ENCODE data around the gene ADAMTS17.

Gene ADAMTS17

DNA sequence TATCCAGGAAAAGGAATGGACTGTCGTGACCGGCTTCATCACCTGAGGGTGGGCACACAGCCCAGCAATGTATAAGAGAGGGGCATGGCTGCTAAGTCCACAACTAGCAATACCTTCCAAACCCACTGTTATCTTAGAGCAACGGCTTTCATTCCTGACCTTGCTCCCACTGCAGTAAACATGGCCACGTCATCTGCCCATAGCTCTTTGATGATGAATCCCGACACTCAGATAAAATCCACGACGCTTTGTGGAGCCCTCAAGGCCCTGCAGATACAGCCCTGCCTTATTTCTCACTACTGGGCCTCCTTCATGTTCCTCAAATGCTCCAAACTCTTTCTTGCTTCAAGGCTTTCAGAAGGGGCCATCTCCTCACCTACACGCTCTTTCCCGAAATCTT, 114.0 kb downstream of the ADAMTS17 start:
- H3K27ac ChIP-seq: no peak overlapping the region
- no peak for DNase-seq (ENCODE audit: low read depth, low spot score)

DNA sequence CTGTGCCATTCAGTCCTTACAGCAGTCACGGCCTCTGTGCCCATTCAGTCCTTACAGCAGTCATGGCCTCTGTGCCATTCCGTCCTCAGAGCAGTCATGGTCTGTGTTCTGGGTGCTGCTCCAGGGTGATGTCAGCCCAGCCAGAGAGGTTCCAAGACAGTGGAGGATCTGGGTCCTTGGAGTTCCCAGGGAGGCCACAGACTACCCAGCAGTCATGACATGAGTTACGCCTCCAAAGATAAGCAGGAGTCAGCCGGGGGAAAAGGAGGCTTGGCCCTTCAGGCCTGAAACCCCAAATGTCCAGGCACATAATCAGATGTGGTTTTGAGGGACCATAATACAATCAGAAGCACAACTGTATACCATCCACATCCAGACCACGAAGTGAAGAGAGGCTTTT, 115.7 kb downstream of the ADAMTS17 start:
- DNase-seq (ENCODE audit: low read depth, low spot score): no peak
- H3K27ac ChIP-seq: no peak overlapping the region

DNA sequence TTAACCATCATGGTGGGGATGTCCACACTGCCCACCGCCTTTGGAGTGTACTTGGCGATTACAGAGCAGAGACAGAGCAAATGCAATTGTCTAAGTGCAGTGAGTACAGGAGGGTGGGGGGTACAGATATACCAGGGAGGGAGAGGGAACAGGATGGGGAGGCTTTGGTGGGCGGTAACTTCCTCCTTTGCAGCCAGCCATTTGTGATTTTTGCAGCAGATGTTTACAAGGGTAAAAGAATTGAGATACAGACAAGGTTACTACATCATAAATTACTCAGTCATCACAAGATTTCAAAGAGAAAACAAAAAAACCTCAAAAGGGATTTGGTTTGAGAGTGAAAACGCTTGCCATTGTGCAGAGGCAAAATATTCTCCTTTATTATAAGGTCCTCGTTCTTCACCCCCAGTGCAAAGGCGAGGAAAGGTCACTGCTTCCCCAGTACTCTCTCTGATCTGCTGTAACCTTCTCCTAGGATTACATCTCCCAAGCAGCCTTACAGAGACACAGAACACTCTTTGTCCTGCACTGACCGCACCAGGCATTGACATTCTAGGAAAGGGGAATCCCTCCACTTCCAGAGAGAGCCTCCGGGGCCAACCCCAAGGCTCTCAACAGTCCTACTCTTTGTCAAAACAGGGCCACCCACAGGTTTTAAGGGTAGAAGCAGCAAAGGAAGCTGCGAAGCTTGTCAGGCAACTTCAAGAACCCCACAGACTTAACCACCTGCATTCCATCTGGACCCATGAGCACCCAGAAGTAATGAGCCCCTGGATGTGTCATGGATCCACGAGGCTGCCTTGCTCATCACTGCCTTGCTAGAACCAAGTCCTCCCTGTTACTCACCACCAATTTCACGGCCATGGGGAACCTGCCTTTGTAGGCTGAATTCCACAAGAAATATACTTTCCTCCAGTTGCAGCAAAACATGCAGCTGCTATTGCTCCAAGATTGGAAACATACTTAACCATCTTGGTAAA, 117.3 kb downstream of the ADAMTS17 start:
- DNase-seq (ENCODE audit: low read depth, low spot score): peak; percentile 90
- no peak overlapping the region for H3K27ac ChIP-seq

DNA sequence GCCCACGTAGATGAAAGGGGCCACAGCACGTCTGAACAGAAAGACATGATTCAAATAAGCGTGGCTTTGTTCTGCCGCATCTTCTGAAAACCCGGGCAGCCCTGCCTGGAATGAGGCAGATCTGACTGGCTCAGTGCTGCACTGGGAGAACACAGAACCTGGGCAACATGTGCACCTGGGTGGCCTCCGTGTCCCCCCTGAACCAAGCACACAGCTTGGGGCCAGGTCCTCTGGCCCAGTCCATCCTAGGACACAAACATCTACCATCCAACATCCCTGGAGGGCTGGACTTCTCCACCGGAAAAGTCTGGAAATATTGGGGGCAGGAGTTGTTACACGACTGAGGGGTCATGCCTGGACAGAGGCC, 119.4 kb downstream of the ADAMTS17 start:
- DNase-seq (ENCODE audit: low read depth, low spot score): no peak
- H3K27ac ChIP-seq: no peak overlapping the region

DNA sequence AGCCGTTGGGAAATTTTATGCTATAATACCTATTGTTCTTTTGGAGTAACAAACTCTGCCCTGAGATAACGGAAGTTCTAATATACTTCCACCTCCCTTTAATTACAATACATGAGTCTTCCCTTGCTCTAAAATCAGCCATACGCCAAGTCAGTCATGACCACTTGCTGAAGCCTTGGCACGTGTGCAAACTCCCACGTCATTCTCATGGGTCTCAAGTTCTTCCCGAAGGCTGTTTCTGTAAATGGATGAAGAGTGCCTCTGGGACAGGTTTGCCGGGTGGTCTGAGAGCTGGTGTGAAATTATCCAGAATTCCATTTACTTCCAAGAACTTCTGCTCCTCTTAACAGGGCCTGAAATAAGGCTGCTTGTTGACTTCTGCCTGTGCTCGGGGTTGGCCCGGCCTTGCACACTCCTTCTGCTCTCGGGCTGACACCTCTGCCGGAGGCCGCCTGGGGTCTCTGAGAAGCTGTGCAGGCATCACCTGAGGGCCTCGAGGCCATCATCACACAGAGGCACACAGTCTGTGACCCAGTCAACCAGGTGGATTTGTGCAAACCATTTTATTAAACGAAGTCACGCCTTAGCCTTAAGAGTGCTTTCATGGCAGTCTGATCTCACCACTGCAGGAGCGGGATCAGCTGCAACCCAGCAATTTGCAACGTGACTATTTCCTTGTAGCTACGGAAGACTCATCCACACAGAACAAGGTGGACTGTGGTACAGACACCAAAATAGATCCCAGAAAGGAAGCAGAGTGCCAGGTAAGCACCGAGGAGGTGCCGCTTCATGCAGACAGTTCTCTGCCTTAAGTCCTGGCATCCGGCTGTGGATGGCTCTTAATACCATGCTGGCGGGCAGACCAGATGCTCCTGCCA, 120.1 kb downstream of the ADAMTS17 start:
- no peak overlapping the region for H3K27ac ChIP-seq
- no peak for DNase-seq (ENCODE audit: low read depth, low spot score)

DNA sequence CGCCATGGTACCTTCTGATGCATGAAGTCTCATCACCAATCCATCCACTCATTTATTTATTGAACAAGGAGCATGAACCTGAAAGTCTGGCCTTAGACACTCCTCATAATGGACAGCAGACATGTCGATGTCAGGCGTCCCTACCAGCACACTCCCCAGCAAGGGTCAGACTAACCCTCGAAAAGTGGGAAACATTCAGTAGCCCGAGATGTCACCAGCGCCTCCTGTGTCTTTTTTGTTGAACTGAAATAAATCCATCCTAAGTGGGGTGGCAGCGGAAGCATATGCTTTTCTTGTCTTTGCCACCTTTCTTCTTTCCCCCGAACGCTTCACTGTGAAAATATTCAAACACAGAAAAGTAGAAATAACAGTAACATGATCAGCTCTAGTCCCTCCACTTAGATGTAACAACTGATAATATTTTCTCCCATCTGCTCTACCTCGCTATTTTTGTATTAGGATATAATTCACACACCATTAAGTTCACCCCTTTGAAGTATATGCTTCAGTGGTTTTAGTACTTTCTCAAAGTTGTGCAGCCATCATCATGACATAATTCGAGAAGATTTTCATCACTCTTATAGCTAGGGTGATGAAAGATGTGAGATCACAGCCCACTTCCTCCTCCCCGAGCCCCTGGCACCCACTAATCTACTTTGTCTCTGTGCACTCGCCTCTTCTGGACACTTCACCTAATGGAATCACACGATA, 121.6 kb downstream of the ADAMTS17 start:
- no peak for DNase-seq (ENCODE audit: low read depth, low spot score)
- H3K27ac ChIP-seq: no peak overlapping the region

DNA sequence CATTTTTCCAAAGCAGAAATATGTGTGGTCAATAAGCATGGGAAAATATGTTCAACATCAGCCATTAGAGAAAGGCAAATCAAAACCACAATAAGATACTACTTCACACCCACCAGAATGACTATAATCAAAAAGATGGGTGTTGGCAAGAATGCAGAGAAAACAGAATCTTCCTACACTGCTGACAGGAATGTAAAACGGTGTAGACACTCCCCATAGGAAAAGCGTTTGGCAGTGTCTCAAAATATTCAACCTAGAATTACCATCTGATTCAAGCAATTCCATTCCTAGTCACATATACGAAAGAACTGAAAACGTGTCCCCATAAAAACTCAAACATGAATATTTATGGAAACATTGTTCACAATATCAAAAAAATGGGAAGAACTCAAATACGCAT, 123.3 kb downstream of the ADAMTS17 start:
- DNase-seq (ENCODE audit: low read depth, low spot score): no peak

DNA sequence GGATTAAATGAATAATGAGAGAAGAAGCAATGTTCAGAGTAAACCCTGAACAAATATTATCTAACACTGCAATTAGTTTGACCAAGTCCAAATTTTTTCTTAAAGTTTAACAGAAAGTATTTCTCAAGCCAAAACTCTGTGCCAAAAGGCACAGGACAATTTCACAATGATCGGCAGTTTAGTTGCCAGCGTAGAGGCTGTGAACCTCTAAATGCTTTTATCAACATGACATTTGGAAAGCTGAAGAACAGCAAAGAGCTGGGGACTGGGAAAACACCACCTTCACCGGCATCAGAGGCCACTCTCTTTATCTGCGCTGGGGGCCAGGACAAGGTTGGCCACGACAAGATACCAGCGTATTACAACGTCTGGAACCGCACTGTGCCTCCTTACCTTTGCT, 125.6 kb downstream of the ADAMTS17 start:
- DNase-seq (ENCODE audit: low read depth, low spot score): no peak
- no peak overlapping the region for H3K27ac ChIP-seq

More for the DNA sequence above, 123.3 kb downstream of the ADAMTS17 start:
- no peak overlapping the region for H3K27ac ChIP-seq

DNA sequence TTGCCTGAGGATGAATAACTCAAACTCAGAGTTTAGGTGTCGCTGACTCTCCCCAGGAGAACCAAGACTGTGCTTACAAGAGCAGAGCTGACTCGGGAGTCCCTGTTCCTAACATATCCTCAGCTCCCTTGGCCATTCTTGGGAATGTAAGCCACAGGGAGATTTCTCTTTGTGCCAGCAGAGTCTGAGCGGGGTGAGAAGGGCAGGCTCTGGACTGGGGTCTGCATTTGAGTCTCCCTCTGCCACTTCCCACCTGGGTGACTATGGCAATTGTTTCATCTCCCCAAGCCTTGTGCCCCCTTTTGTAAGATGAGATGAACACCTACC, 126.0 kb downstream of the ADAMTS17 start:
- DNase-seq (ENCODE audit: low read depth, low spot score): no peak
- H3K27ac ChIP-seq: no peak overlapping the region

DNA sequence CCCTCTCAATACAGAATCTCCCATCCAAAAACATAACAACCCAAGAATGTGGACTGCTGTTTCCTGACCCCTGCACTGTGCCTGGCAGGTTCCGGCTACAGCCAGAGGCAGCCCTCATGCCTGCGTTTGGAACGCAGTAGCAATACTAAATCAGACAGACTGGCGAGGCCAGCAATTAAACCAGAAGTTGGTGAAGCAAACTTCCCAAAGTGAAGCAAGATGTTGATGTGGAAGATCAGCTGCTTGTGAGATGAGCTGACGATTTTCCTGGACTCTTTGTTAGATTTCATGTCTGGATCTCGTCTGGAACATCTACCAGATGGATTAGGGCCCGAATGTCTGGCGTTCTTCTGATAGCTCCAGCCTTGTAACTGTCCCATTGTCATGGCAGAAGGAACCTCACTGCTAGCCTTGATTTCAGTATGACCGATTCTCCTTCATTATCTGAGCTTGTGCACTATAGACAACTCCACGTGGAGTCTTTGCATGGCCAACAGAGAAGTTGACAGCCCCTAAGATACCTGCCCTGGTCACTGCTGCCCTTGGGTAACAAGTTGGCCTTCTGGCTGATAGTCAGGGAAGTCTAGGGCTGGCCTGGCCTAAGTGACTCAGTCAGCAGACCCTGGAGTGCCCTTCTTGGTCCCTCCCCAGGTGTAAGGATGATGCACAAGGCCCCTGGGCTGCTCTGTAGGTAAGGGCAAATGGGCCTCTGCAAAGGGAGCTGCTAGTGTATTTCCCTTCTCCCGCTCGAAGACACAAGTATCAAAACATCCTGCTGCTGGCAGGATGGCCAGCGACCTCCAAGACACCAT, 126.5 kb downstream of the ADAMTS17 start:
- H3K27ac ChIP-seq: no peak overlapping the region
- DNase-seq (ENCODE audit: low read depth, low spot score): no peak

DNA sequence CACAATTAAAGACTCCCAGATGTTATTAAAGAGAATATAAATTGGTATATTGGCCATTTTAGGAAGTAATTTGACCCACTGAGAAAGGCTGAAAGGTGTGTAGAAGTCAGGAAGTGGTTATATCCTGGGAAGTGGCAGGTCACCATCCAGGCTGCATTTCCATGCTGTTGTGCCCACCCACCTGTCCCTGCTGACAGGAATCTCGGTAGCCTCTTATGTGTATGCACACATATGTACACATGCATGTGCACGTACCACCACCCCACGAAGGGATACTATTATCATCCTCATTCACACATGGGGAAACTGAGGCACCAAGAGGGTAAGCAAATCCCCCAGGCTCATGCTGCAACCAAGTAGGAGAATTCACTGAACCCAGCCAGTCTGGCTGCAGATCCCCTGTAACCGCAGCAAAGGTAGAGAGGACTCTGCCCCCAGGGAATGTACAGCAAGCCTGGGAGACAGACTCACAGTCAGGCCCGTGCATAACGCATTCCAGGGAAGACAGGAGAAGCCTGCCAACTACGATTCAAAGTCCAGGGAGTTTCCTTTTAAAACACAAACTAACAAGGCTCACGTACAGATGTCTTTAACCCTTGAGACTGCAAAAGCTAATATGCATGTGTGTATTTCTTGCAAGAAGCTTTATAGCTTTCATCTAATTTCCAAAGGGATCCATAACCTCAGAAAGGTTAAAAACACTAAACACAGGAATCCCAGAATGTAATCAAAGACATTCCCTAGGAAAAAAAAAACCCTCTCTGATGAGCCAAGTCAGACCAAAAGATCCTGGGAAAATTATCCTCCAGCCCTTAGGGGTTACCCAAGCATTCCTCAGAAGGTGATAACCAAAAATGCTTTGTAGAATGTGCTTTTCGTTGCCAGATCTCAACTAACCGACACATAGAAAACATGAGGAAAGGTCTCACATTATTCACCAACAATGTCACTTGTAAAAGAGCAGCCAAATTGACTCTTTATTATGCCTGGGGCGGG, 129.6 kb downstream of the ADAMTS17 start:
- DNase-seq (ENCODE audit: low read depth, low spot score): no peak
- no peak overlapping the region for H3K27ac ChIP-seq

DNA sequence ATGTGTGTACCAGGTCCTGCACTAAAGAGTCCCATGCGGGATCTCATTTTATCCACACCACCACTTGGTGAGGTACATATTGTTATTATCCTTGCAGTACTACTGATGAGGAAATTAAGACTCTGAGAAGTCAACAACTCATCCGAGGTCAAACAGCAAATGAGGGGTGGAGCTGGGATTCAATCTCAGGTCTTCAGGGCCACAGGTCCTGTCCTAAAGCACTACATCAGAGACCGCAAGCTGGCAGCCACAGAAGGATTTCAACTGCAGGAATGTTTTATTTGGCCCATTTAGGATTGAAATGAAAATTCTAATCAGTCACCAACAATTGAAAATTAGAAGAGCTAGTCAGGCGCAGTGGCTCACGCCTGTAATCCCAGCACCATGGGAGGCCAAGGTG, 131.4 kb downstream of the ADAMTS17 start:
- no peak for DNase-seq (ENCODE audit: low read depth, low spot score)
- H3K27ac ChIP-seq: no peak overlapping the region

DNA sequence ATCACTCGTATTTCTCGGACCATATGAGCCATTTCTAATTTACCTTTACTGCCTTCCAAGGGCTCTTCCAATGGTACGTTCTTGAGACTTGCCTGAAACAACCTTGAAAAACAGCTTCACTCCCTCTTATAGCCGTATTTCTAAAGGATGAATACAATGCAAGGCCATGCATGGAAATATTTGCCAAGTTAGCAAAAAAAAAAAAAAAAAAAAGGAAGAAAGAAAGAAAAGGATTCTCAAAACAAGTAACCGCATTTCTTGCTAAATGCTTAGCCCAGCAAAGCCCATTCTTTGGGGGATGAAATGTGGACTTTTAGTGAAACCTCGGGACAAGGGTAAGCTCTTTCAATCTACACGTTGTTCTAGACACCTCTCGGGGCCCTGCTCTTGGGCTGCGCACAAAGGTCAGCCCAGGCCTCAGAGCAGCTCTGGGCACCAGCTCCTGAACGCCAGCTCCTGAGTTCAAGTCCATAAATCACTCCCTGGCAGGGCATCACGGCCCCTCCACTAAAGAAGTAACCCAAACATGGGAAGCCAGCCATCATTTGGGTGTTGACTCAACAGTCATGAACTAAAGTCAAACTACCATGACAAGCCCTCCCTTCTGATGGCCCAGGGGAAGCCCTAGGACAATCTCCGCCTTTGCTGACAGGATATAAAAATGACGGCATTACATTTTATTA, 132.7 kb downstream of the ADAMTS17 start:
- H3K27ac ChIP-seq: no peak overlapping the region
- DNase-seq (ENCODE audit: low read depth, low spot score): no peak

DNA sequence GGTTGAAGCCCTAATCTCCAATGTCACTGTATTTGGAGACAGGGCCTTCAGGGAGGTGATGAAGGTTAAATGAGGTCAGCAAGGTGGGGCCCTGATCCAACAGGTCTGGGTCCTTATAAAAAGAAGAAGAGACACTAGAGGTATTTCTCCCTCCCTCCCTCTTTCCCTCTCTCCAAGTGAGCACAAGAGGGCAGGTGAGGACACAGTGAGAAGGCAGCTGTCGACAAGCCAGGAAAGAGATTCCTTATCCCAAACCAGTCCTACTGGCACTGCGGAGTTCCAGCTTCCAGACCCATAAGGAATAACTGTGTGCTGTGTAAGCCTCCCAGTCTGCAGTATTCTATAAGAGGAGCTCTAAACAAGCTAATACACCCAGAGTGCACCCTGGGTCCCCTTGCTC, 134.7 kb downstream of the ADAMTS17 start:
- no peak overlapping the region for H3K27ac ChIP-seq
- no peak for DNase-seq (ENCODE audit: low read depth, low spot score)

DNA sequence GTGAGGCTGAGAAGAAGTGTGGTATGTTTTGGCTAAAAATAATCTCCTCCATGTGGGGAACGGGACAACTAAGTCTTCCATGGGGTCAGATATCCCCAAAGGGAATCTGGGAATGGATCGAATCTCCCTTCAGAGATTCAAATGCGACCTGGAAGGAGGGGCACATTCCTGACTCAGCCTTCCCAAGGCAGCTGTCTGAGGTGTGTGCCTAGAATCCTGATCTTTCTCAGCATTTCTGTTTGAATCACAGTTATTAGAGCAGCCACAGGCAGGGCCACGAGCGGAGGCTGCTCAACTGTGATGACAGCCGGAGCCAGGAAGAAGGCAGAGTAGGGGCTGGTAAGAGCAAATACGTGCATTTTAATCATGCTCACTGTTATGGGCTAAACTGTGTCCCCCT, 135.1 kb downstream of the ADAMTS17 start:
- DNase-seq (ENCODE audit: low read depth, low spot score): no peak
- no peak overlapping the region for H3K27ac ChIP-seq

DNA sequence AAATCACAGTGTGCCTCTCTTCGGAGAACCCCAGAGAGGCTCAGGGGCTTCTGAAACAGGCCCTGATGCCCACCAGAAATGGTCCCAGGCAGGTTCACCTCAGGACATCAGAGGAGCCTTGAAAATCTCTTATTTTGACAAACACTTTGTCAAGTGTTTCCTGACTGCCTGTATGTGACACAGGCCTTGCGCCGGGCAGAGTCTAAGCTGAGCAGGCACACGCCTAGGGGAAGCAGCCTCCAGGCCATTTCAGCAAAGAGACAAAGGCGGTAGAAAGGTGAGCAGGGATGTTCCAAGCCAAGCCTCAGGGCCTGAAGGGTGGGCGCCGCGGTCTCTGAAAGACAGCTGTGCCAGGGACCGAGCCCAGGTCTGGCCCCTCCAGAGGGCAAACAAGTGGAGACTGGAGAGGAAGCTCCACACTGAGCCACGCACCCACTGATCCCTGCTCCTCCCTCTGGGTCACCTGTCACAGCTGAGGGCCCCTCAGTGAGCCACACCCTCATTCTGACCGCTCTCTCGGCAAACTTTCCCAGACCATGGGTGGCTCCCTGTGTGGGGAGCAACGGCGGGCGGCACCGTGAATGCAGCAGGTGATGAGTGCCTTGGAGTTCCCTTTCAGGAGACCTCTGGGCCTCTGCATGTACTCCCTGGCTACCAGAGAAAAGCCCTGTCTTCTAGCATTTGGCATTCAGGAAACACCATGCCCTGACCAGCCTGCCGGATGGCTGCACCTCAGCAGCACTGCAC, 136.1 kb downstream of the ADAMTS17 start:
- H3K27ac ChIP-seq: no peak overlapping the region
- no peak for DNase-seq (ENCODE audit: low read depth, low spot score)

DNA sequence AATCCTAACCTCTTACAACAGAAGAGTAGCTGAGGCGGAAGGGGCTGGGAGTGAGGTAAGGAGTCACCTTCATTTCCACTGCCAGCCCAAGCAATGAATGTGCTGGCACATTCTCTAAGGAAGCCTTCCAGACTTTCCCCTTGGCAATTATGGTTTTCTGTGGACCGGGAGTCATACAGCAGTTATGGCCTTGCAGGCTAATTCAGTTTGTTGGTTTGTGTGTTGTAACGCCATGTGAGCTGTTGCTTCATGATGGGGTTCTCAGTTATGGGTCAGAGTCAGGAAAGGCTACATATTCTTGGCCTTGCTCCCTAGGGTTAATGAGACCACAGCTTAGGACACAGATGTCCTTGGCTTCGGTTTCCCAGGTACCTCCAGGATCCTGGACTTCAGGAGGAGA, 137.0 kb downstream of the ADAMTS17 start:
- DNase-seq (ENCODE audit: low read depth, low spot score): no peak
- no peak overlapping the region for H3K27ac ChIP-seq

DNA sequence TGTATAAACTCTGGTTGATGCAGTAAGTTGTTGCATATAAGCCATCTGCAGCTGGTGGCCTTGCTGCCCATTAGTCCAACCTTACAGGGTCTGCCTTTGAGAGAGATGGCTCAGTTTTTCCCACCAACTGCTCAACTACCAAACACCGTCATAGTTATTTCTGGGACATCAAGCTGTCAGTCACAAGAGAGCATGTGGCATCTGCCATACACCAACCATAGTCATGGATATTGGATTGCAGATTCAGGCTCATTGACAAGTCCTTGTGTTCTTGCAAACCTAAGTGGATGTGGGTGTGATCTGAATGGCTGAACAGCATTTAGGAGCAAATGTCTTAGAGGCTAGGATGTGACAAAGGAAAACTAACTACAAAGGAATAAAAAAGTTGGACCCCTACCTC, 137.6 kb downstream of the ADAMTS17 start:
- no peak for DNase-seq (ENCODE audit: low read depth, low spot score)
- H3K27ac ChIP-seq: no peak overlapping the region

Data from epithelial cell of prostate (primary cell).